ENCODE data around the gene CCDC158. TPM values are rescaled to one million over a fixed set of nuclear protein-coding genes. Genes with fewer than 3 reads are reported as not detected.
A peak's percentile ranks its signal among the peaks of the same experiment; 100 is the strongest.
"Not testable (repeated sequence)": the region's sequence is repeated elsewhere in the genome, so short reads cannot be mapped to it uniquely, and the experiment has no call there.

Gene CCDC158
- total RNA-seq, result under 1 TPM in 5 of 8 experiments, not detected in 3; 0.05 to 0.29 (median 0.18) TPM

DNA sequence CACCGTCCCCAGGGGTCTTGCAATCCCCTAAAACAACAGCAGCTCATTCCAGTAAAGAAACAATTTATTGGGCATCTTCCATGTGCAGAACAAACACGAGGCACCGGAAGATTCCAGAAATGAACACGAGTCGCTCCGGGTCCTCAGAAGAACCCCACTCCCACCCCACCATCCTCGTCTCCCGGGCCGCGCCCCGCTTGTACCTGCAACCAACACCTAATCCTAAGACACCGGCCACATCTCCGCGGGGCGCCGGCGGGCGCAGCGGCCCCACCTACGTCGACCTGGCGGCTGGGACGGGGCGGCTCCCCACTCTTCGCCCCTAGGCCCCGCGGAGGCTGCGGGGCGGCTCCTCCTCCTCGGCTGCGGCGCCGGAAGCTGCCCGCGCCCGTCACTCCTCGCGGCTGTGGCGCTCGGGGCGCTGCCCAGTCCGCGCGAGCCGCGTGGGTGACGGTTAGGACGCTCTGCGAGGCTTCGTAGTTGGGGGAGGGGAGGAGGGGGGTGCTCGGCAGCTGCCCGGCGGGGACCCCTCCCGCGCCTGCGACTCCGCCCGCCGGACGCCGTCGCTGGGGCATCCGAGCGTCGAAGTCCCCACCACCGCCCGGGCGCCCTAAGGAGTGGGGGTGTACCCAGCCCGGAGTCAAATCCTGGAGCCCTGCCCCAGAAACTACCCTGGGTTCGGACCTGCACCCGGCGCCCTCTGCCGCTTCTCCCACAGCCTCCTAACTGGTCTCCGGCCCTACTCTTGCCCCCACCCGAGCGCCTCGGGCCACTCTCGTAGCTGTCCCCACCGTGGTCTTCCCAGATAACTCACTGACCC lies at the start of gene CCDC158:
CCDC158 (minus strand) TSS at position 380 of the 820 bp plus-strand sequence. CDS start 17,934 bp downstream, outside the sequence.
- 23 to 100% (median 100%) methylated on average over 1 to 3 of the region's 79 CpGs; no CpG with 5 or more reads in 5 of the 10 experiments for WGBS, 10 experiments
- in situ Hi-C loops (cut with MboI; ENCODE audit: low pct_unique_long_range_greater_than_20kb in 2 of 9, low sequenced_read_pairs in 9 of 9, unreplicated experiment in 9 of 9), result no loop called here
- Histone ChIP-seq H3K4me1 (replicated peaks in 1 of 2) (no peaks in the 10 kb centered on the region), H3K27ac (no peak within 1 kb of the TSS), H3K4me3 (no peak within 1 kb of the TSS)
- peak in 3 of 8 experiments; percentile 93 to 94 (median 94) for ATAC-seq (replicated peaks in 6 of 8)

DNA sequence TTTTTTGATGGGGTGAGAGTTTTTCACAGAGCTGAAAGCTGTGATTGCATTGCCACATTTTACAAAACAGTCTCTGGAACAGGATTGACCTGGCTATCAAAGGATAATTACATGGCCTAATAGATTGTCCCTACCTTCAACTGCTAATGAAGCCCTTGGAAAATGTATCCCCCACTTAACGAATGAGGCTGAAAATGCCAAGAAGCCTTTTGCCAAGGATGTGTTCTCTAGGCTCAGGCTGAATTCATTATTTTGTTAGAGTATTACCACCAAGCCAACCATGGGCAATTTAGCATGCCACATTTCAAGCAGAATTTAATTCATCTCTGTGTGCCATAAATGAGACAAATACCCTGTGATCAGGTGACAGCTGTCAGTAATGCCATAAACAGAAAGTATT lies 49.6 kb upstream of the CCDC158 start:
- Histone ChIP-seq H3K4me3 (no peak overlapping the region), H3K4me1 (replicated peaks in 1 of 2) (peaks cover 3 to 10% of the 10 kb centered on the region in 2 donors), H3K27ac (no peak overlapping the region)
- no peak for ATAC-seq (replicated peaks in 6 of 8)
- in situ Hi-C loops (cut with MboI; ENCODE audit: low pct_unique_long_range_greater_than_20kb in 2 of 9, low sequenced_read_pairs in 9 of 9, unreplicated experiment in 9 of 9), result no loop called here
- 38 to 100% (median 60%) methylated on average over 1 of the region's 1 CpG; no CpG with 5 or more reads in 3 of the 10 experiments for WGBS, 10 experiments

DNA sequence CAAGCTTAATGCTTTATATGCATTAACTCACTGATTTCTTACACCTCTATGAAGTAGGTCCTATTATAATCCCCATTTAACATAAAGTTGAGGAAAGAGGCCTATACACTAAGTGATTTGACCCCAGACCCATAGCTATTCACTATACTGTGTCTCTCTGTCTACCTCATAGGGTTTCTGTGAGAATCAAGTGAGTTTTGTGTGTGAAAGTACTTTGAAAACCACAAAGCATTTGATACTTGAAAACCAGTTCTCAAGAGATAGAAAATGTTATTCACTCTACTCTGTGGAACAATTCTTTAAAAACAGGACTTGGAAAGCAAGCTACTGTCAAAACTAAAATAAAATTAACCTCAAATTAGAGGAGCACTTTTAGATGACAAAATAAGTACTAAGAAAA lies 49.1 kb upstream of the CCDC158 start:
- no peak for ATAC-seq (replicated peaks in 6 of 8)
- no peak overlapping the region for H3K4me3 ChIP-seq
- in situ Hi-C loops (cut with MboI; ENCODE audit: low pct_unique_long_range_greater_than_20kb in 2 of 9, low sequenced_read_pairs in 9 of 9, unreplicated experiment in 9 of 9), result no loop called here
- H3K4me1 ChIP-seq (replicated peaks in 1 of 2), result peaks cover 3 to 10% of the 10 kb centered on the region in 2 donors
- no peak overlapping the region for H3K27ac ChIP-seq

DNA sequence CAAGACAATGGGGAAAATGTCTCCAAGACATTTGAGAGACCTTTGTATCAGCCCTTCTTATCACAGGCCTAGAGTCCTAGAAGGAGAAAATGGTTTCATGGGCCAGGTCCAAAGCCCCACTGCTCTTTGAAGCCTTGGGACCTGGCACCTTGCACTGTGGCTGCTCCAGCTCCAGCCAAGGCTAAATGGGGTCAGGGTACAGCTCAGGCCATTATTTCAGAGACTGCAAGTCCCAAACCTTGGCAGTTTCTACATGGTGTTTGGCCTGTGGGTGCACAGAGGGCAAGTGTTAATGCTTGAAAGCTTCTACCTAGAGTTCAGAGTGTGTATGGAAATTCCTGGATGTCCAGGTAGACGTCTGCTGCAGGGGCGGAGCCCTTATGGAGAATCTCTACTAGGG lies 42.6 kb upstream of the CCDC158 start:
- in situ Hi-C loops (cut with MboI; ENCODE audit: low pct_unique_long_range_greater_than_20kb in 2 of 9, low sequenced_read_pairs in 9 of 9, unreplicated experiment in 9 of 9), result no loop called here
- Histone ChIP-seq H3K4me1 (replicated peaks in 1 of 2) (peaks cover 10 to 14% of the 10 kb centered on the region in 2 donors), H3K27ac (no peak overlapping the region), H3K4me3 (no peak overlapping the region)
- WGBS, 10 experiments, result 67% methylated on average over 1 of the region's 2 CpGs; no CpG with 5 or more reads in 9 of the 10 experiments
- ATAC-seq (replicated peaks in 6 of 8), result no peak

DNA sequence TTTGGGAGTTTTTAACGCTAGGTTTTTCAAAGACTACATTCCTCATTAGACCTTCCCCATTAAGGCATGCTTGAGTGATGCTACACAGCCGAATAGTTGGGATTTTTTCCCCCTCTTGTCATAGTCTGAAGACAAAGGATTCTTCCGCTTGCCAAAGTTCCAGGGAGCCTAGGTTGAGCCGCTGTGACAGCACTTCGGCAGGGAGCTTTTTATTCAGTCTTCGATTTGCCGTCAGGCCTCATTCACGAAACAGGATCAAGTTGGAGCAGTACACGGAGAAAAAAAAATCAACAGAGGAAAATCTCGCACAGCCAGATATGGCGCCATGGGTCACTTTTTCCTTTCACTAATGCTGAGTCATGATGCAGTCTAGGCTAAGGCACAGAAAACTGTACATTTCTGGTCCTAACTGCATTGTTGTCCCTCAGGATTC lies 38.4 kb upstream of the CCDC158 start:
- in situ Hi-C loops (cut with MboI; ENCODE audit: low pct_unique_long_range_greater_than_20kb in 2 of 9, low sequenced_read_pairs in 9 of 9, unreplicated experiment in 9 of 9), result no loop called here
- peak in 5 of 8 experiments; percentile 91 to 98 (median 94) for ATAC-seq (replicated peaks in 6 of 8)
- peaks cover 11 to 15% of the 10 kb centered on the region in 2 donors for H3K4me1 ChIP-seq (replicated peaks in 1 of 2)
- WGBS, 10 experiments, result 0 to 65% (median 6%) methylated on average over 1 to 11 of the region's 11 CpGs; no CpG with 5 or more reads in 1 of the 10 experiments
- H3K4me3 ChIP-seq, result peak overlapping the region; percentile 1 to 15 (median 8)
- H3K27ac ChIP-seq, result peak overlapping the region; percentile 68 to 84

DNA sequence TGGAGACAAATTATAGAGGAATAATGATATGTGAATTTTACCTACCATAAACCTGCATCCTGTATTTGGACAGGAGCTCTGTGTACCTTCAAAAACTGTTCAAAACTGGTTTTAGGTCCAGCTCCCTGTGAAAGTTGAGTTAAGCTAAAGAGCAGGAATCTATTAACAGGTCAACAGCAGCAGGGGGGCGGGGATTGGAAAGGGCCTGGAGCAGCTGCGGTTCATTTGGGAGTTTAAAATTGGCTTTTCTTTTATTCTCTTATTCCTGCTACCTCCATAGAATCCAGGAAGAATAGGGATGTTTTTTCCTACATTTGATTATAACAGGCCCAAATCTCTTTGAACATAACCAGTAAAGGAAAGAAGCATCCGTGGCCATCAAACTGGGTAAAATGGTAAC lies 37.9 kb upstream of the CCDC158 start:
- ATAC-seq (replicated peaks in 6 of 8), result peak in 5 of 8 experiments; percentile 16 to 40 (median 31)
- in situ Hi-C loops (cut with MboI; ENCODE audit: low pct_unique_long_range_greater_than_20kb in 2 of 9, low sequenced_read_pairs in 9 of 9, unreplicated experiment in 9 of 9), result no loop called here
- WGBS, 10 experiments, result 0 to 34% (median 13%) methylated on average over 1 to 3 of the region's 3 CpGs; no CpG with 5 or more reads in 3 of the 10 experiments
- peaks cover 11 to 15% of the 10 kb centered on the region in 2 donors for H3K4me1 ChIP-seq (replicated peaks in 1 of 2)
- H3K27ac ChIP-seq, result peak overlapping the region; percentile 68 to 84
- H3K4me3 ChIP-seq, result peak overlapping the region in 4 of 5 donors; percentile 3 to 15 (median 10)

DNA sequence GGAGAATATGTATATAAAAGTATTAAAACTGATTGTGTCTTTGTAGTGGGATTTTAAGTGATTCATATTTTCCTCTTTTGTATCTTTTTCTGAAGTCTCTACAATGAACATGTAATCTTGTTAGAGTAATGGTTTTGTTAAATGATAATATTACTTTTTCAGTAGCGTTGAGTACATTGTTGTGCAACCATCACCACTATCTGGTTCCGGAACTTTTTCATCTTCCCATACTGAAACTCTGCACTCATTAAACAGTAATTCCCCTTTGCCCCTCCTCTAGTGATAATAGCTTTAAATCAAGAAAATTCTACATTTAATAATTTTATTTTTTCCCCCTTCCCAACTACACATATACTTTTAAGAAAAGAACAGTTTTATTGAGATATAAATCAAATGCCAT lies 37.4 kb upstream of the CCDC158 start:
- no peak overlapping the region for H3K4me3 ChIP-seq
- in situ Hi-C loops (cut with MboI; ENCODE audit: low pct_unique_long_range_greater_than_20kb in 2 of 9, low sequenced_read_pairs in 9 of 9, unreplicated experiment in 9 of 9), result no loop called here

DNA sequence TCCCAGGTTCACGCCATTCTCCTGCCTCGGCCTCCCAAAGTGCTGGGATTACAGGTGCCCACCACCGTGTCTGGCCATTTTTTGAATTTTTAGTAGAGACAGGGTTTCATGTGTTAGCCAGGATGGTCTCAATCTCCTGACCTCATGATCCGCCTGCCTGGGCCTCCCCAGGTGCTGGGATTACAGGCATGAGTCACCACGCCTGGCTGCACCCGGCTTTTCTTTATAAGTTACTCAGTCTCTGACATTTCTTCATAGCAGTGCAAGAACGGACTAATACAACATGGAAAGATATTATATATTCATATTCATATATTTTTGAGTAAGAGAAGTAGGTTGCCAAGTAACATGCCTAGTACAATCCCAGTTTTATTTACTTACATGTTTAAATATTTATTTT lies 36.9 kb upstream of the CCDC158 start:
- no peak for ATAC-seq (replicated peaks in 6 of 8)
- 69 to 100% (median 83%) methylated on average over 1 to 7 of the region's 7 CpGs; no CpG with 5 or more reads in 3 of the 10 experiments for WGBS, 10 experiments
- peaks cover 11 to 15% of the 10 kb centered on the region in 2 donors for H3K4me1 ChIP-seq (replicated peaks in 1 of 2)
- in situ Hi-C loops (cut with MboI; ENCODE audit: low pct_unique_long_range_greater_than_20kb in 2 of 9, low sequenced_read_pairs in 9 of 9, unreplicated experiment in 9 of 9), result no loop called here
- no peak overlapping the region for H3K27ac ChIP-seq
- no peak overlapping the region for H3K4me3 ChIP-seq

More for the DNA sequence above, 37.4 kb upstream of the CCDC158 start:
- H3K27ac ChIP-seq, result no peak overlapping the region
- WGBS, 10 experiments, result 51 to 100% (median 85%) methylated on average over 1 to 2 of the region's 2 CpGs; no CpG with 5 or more reads in 1 of the 10 experiments
- H3K4me1 ChIP-seq (replicated peaks in 1 of 2), result peaks cover 11 to 15% of the 10 kb centered on the region in 2 donors
- ATAC-seq (replicated peaks in 6 of 8), result no peak

DNA sequence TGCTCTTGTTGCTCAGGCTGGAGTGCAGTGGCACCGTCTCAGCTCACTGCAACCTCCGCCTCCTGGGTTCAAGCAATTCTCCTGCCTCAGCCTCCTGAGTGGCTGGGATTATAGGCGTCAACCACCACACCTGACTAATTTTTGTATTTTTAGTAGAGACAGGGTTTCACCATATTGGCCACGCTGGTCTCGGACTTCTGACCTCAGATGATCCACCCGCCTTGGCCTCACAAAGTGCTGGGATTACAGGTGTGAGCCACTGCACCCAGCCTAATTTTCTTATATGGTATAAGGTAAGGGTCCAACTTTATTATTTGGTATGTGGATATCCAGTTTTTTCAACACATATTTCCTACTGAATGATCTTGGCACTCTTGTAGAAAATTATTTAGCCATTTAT lies 33.1 kb upstream of the CCDC158 start:
- in situ Hi-C loops (cut with MboI; ENCODE audit: low pct_unique_long_range_greater_than_20kb in 2 of 9, low sequenced_read_pairs in 9 of 9, unreplicated experiment in 9 of 9); H3K4me3 ChIP-seq; ATAC-seq (replicated peaks in 6 of 8); H3K27ac ChIP-seq: not testable (repeated sequence)
- WGBS, 10 experiments, result 83 to 100% (median 98%) methylated on average over 1 to 4 of the region's 6 CpGs; no CpG with 5 or more reads in 4 of the 10 experiments
- peaks cover 6 to 19% of the 10 kb centered on the region in 2 donors for H3K4me1 ChIP-seq (replicated peaks in 1 of 2)

DNA sequence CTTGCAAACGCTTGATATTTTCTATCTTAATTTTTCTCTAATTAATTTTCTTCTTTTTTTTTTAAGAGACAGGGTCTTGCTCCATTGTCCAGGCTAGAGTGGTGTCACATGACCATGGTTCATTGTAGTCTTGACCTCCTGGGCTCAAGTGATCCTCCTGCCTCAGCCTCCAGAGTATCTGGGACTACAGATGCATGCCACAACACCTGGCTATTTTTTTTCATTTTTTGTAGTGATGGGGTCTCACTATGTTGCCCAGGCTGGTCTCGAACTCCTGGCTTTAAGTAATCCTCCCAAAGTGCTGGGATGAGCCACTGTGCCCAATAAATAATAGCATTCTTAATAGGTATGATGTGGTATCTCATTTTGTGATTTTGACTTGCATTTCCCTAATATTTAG lies 32.3 kb upstream of the CCDC158 start:
- 35 to 100% (median 84%) methylated on average over 1 to 2 of the region's 2 CpGs for WGBS, 10 experiments
- Histone ChIP-seq H3K4me1 (replicated peaks in 1 of 2) (peaks cover 4 to 13% of the 10 kb centered on the region in 2 donors), H3K27ac (no peak overlapping the region), H3K4me3 (no peak overlapping the region)
- no peak for ATAC-seq (replicated peaks in 6 of 8)
- in situ Hi-C loops (cut with MboI; ENCODE audit: low pct_unique_long_range_greater_than_20kb in 2 of 9, low sequenced_read_pairs in 9 of 9, unreplicated experiment in 9 of 9), result no loop called here

DNA sequence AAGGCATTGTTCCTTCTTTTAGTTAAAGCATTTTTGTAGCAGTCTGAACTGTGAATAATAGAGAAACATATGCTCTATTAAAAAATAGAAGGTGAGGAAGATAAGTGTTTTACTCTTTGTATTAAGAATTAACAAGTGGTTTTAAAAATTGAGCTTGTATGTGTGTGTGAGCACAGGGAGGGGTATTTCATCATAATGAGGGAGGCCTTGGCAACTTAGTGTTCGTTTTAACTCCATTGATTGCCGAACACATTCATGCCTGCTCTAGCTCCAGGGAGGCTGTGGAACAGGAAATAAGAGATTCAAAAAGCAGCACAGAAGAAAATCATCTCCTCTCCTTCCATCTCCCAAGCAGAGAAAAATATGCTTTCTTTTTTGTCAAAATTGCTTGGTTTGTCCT lies 28.9 kb upstream of the CCDC158 start:
- H3K27ac ChIP-seq, result no peak overlapping the region
- H3K4me1 ChIP-seq (replicated peaks in 1 of 2), result peaks cover 12 to 13% of the 10 kb centered on the region in 2 donors
- in situ Hi-C loops (cut with MboI; ENCODE audit: low pct_unique_long_range_greater_than_20kb in 2 of 9, low sequenced_read_pairs in 9 of 9, unreplicated experiment in 9 of 9), result no loop called here
- WGBS, 10 experiments, result 0 to 92% (median 7%) methylated on average over 1 to 2 of the region's 2 CpGs; no CpG with 5 or more reads in 2 of the 10 experiments
- peak in 6 of 8 experiments; percentile 42 to 76 (median 62) for ATAC-seq (replicated peaks in 6 of 8)
- H3K4me3 ChIP-seq, result no peak overlapping the region

DNA sequence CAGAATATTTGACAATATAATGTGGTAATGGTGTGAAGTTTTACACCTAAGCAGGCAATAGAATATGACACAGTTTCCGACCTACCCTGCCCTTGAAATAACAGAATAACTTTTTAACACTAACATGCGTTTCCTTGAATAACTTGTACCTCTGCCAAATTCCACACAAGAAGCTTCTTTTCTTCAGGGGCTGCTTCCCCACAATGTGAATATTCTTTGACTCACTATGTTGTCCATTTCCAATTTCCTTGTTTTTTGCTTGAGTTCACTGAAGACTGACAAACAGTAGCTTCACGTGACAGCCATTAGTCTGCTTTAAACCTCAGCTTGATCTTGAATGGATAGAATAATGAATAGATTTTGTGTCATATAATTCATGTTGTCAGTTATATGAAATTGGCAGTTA lies 28.4 kb upstream of the CCDC158 start:
- in situ Hi-C loops (cut with MboI; ENCODE audit: low pct_unique_long_range_greater_than_20kb in 2 of 9, low sequenced_read_pairs in 9 of 9, unreplicated experiment in 9 of 9), result no loop called here
- peak in 7 of 8 experiments; percentile 12 to 71 (median 26) for ATAC-seq (replicated peaks in 6 of 8)
- WGBS, 10 experiments, result 0 to 100% (median 33%) methylated on average over 1 to 3 of the region's 3 CpGs; no CpG with 5 or more reads in 2 of the 10 experiments

DNA sequence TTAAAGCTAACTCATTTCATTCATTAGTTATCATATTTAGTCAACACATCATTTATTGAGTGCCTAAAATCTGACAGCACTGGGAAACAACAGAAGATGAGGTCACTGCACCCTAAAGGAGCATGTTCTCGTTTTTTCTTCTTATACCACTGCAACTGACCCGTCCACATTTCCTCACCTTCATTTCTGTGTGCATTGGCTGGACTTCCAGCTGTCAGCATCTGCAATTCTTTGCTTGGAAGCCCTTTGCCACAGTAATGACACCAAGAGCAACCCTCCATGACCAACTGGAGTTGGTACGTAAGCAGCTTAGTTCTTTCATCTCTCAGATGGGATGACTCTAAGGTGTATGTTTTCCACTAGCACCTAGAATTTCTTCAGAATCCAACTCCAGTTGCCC lies 27.3 kb upstream of the CCDC158 start:
- Histone ChIP-seq H3K27ac (no peak overlapping the region), H3K4me1 (replicated peaks in 1 of 2) (peaks cover 13 to 16% of the 10 kb centered on the region in 2 donors), H3K4me3 (no peak overlapping the region)
- in situ Hi-C loops (cut with MboI; ENCODE audit: low pct_unique_long_range_greater_than_20kb in 2 of 9, low sequenced_read_pairs in 9 of 9, unreplicated experiment in 9 of 9), result no loop called here
- WGBS, 10 experiments, result 24 to 100% (median 90%) methylated on average over 2 to 3 of the region's 3 CpGs; no CpG with 5 or more reads in 2 of the 10 experiments
- no peak for ATAC-seq (replicated peaks in 6 of 8)

More for the DNA sequence above, 28.4 kb upstream of the CCDC158 start:
- peaks cover 12 to 13% of the 10 kb centered on the region in 2 donors for H3K4me1 ChIP-seq (replicated peaks in 1 of 2)
- H3K4me3 ChIP-seq, result no peak overlapping the region
- H3K27ac ChIP-seq, result no peak overlapping the region
